Large intestine (tissue), 3 donors: ENCODE results near the gene XRCC6. TPM values are rescaled to one million over a fixed set of nuclear protein-coding genes. Genes with fewer than 3 reads are reported as not detected.

ENCODE experiments used
- DNase-seq, 2 donors: peaks; one replicate each; pipeline versions ENCODE4 v3.0.0 to v3.0.0-alpha.2; 2013
- H3K27ac ChIP-seq: one replicate; pipeline ENCODE4 v1.5.1; 2013; ENCODE audit warnings: low read length
- H3K27me3 ChIP-seq: 2 replicates; pipeline ENCODE4 v1.6.1; 2013; ENCODE audit warnings: low read length; ENCODE audit not compliant: control insufficient read depth, insufficient read depth
- H3K36me3 ChIP-seq: 2 replicates; pipeline ENCODE4 v1.6.1; 2013; ENCODE audit warnings: low read length; ENCODE audit not compliant: control insufficient read depth, insufficient read depth
- H3K4me1 ChIP-seq: one replicate; pipeline ENCODE4 v1.6.1; 2013; ENCODE audit warnings: low read length; ENCODE audit not compliant: control insufficient read depth, insufficient read depth
- H3K4me3 ChIP-seq: one replicate; pipeline ENCODE4 v1.5.1; 2013; ENCODE audit warnings: low read length
- H3K9me3 ChIP-seq: one replicate; pipeline ENCODE4 v1.6.1; 2013; ENCODE audit warnings: mild to moderate bottlenecking, low read depth, low read length, moderate library complexity; ENCODE audit not compliant: control insufficient read depth
- WGBS: methylation state at CpG from one replicate; pipeline ENCODE4 v1.1.5; 2013; ENCODE audit warnings: low lambda C conversion rate; ENCODE audit not compliant: insufficient coverage; 5-methylcytosine and 5-hydroxymethylcytosine counted together
- polyA plus RNA-seq: library from polyadenylated mRNA; unstranded; fragments of 120-200 nt; gene quantifications from one replicate; pipeline ENCODE4 v1.2.1, GENCODE V29; 2013

XRCC6 gene
- polyA plus RNA-seq, 1 donor = 247 TPM

DNA sequence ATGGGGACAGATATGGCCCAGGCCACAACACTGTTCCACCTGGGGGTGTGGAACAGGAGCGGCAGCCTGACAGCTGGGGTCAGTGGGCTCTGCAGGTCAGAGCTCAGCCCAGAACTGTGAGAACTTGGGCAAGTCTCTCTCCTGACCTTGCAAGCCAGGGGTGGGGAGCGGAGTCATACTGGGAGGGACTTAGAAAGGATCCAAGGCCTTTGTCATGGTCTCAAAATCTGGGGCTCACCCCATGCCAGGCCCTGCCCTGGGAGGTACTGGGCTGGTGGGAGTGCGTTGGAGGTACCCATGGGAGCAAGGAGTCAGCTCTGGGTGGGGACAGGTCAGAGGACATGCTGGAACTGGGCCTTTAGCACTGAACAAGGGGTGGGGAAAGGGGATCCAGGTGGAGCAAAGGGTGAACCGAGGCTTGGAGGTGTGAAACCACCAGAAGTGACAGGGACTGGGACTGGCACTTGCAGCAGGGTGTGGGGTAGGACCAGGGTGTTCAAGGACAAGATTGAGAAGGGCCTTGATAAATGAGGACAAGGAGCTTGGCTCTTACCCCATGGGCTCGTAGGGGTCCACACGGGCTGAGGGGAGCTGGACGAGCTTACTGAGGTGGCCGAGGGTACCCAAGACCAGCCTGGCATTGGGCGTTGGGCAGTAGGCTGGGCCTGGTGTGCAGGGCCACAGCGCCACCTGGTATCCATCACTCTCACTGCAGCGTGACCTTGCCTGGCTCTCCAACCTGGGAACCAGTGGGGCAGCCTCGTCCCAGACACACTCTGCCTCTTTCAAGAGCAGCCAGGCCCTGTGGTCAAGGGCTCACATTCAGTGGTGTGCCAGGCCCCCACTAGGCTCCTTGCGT lies 24.1 kb upstream of the XRCC6 start:
- WGBS = no CpG with 5 or more reads among the region's 13 CpGs
- Histone ChIP-seq H3K9me3 (no peaks in the 10 kb centered on the region), H3K4me3 (no peak overlapping the region), H3K27ac (no peak overlapping the region), H3K27me3 (no peaks in the 10 kb centered on the region), H3K4me1 (peaks cover 4% of the 10 kb centered on the region), H3K36me3 (peaks cover 18% of the 10 kb centered on the region)
- DNase-seq = peak; percentile 41 to 42

DNA sequence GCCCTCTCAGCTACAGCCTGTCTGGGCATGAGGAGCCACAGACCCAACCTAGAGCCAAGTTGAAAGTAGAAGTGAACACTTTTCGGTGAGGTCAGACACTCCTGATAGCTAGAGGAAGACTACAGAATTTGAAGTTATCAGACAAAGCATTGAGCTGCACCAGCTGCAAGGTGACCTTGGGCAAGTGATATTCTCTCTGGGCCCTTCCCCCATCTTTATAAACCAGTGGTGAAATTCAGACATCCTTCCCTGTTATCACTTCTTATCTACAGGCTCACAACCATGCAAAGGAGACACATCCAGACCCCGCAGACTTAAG lies 23.5 kb upstream of the XRCC6 start:
- Histone ChIP-seq H3K4me1 (peaks cover 4% of the 10 kb centered on the region), H3K9me3 (no peaks in the 10 kb centered on the region), H3K27ac (no peak overlapping the region), H3K4me3 (no peak overlapping the region), H3K27me3 (no peaks in the 10 kb centered on the region), H3K36me3 (peaks cover 23% of the 10 kb centered on the region)
- no CpG with 5 or more reads among the region's 2 CpGs for WGBS
- no peak for DNase-seq

DNA sequence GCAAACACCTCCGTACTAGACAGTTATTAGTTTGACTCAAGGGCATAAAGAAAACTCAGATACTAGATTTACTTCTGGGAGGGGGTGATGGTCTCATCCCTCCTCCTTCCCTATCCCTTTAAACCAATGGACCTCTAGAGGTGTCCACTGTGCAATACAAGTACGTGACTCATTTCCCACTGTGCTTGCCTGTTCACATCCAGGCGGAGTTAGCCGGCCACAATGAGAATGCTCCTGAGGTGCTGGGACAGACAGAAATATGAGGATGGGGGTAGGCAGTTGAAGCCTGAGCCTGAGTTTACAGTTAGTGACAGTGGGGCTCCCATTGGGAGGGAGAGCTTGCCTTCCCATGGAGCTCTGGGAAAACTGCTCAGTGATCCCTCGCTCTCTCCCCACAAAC lies 23.0 kb upstream of the XRCC6 start:
- Histone ChIP-seq H3K9me3 (no peaks in the 10 kb centered on the region), H3K4me3 (no peak overlapping the region), H3K4me1 (peaks cover 4% of the 10 kb centered on the region), H3K36me3 (peaks cover 28% of the 10 kb centered on the region), H3K27ac (no peak overlapping the region), H3K27me3 (no peaks in the 10 kb centered on the region)
- no peak for DNase-seq
- WGBS = no CpG with 5 or more reads among the region's 5 CpGs

DNA sequence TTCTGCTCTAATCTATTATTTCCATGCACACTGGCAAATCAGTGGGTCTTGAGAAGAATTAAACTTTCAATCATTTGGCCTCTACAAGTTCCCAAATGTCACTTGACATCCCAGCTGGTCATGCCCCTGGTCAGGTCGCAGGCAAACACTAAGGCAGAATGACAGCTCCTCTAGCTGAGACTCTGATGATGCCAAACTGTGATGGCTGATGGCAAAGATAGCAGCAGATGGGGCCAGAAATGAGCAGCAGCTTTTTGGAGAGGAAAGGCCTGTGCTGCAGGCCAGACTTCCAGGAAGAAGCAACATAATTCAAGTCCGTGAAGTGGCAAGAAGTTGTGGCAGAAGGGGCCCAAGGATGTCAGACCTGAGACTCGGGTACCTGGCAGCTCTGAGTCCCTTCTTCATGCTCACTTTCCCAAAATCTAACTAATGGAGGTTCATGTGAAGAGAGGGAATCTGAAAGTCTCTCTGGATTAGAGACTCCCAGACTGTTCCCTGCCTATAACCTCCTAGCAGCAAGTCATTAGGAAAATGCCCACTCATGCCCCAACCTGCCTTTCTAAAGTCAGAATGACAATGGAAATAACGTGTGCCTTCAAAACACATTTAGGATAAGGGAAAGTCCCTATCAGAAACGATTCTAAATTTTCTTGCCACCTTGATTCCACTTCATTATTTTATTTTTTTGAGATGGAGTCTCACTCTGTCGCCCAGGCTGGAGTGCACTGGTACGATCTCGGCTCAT lies 22.0 kb upstream of the XRCC6 start:
- no peak overlapping the region for H3K4me3 ChIP-seq
- H3K4me1 ChIP-seq = peaks cover 4% of the 10 kb centered on the region
- DNase-seq = no peak
- WGBS = no CpG with 5 or more reads among the region's 8 CpGs
- no peaks in the 10 kb centered on the region for H3K27me3 ChIP-seq
- peaks cover 37% of the 10 kb centered on the region for H3K36me3 ChIP-seq
- no peak overlapping the region for H3K27ac ChIP-seq
- H3K9me3 ChIP-seq = no peaks in the 10 kb centered on the region

DNA sequence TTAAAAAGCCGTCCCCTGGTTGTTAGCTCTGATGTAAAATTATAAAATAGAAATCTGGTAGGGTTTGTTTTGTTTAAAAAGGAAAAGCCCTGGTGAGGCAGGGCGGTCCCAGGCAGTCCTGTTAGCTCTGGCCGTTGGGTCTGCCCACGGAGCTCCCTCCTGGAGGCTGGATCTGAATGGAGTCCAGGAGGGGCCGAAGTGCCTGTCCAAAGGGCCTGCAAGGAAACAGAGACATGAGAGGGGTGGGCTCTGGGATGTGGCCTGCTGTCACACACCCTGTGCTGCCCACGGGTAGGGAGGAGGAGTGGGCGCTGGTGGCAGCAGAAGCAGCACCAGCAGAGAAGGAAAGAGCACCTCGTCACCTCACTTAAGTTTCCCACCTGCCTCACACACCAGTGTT lies 20.1 kb upstream of the XRCC6 start:
- DNase-seq = no peak
- Histone ChIP-seq H3K9me3 (no peaks in the 10 kb centered on the region), H3K27ac (no peak overlapping the region), H3K4me1 (peaks cover 4% of the 10 kb centered on the region), H3K36me3 (peaks cover 50% of the 10 kb centered on the region), H3K27me3 (no peaks in the 10 kb centered on the region), H3K4me3 (no peak overlapping the region)
- no CpG with 5 or more reads among the region's 8 CpGs for WGBS

DNA sequence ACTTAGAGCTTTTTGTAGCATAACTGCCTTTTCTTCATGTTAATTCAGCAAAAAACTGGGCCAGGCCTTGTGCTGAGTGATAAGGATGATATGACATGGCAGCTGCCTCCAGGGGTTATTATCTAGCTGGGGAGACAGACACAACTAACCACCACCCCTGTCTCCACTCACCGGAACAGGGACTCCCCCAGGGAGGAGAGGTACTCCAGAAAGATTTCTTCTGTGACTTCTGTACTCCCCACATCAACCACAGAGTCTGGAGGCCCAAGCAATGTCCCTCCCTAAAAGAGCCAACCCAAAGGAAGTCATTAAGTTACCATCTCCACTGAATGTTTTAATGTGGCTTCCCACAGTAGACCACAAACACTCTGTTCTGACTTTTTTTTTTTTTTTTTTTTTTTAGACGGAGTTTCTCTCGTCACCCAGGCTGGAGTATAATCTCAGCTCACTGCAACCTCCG lies 17.2 kb upstream of the XRCC6 start:
- H3K27ac ChIP-seq = no peak overlapping the region
- DNase-seq = no peak
- no CpG with 5 or more reads among the region's 4 CpGs for WGBS

DNA sequence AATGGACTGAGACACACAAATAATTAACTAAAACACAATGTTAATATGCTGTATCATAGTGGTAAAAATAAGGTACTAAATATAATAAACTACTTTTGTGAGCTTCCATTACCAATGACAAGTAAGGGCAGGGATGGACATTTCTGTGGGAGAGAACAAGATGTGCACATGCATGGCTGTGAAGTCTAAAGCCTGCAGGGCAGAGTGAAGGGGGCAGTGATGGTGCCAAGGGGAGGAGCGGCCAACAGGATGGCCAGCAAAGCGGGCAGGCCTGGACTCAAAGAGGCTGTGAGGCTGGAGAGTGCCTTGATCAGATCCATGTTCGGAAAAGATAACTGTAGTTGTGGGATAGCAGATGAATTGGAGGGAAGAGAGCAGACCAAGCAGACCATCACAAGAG lies 12.7 kb upstream of the XRCC6 start:
- DNase-seq = no peak
- no CpG with 5 or more reads among the region's 3 CpGs for WGBS
- Histone ChIP-seq H3K36me3 (peaks cover 35% of the 10 kb centered on the region), H3K9me3 (no peaks in the 10 kb centered on the region), H3K27me3 (no peaks in the 10 kb centered on the region), H3K4me3 (no peak overlapping the region), H3K27ac (no peak overlapping the region), H3K4me1 (no peaks in the 10 kb centered on the region)

More for the DNA sequence above, 17.2 kb upstream of the XRCC6 start:
- Histone ChIP-seq H3K36me3 (peaks cover 64% of the 10 kb centered on the region), H3K27me3 (no peaks in the 10 kb centered on the region), H3K9me3 (no peaks in the 10 kb centered on the region), H3K4me1 (no peaks in the 10 kb centered on the region), H3K4me3 (no peak overlapping the region)

DNA sequence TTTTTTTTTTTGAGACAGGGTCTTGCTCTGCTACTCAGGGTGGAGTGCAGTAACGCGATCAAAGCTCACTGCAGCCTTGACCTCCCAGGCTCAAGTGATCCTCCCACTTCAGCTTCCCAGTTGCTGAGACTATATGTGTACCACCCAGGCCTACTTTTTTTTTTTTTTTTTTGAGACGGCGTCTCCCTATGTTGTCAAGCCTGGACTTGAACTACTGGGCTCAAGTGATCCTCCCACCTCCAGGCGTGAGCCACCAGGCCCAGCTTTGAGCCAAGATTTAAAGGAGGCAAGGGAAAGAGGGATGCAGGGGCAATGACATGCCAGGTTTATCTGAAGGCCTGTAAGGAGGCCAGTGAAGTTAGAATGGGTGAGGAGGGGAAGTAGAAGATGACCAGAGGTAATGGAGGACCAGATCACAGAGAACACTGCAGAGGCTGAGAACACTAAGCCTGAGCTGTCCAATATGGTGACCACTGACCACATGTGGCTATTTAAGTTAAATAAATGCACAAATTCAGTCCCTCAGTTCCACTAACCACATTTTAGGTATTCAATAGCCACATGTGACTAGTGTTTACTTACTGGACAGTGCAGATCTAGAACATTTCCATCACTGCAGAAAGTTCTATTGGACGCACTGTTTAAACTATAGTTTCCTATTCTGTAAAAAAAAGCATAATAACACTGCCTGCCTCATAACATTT lies 8.3 kb upstream of the XRCC6 start:
- H3K9me3 ChIP-seq = no peaks in the 10 kb centered on the region
- no peak overlapping the region for H3K4me3 ChIP-seq
- DNase-seq = no peak
- 100% methylated on average over 1 of the region's 6 CpGs for WGBS
- H3K27ac ChIP-seq = no peak overlapping the region
- no peaks in the 10 kb centered on the region for H3K27me3 ChIP-seq
- H3K36me3 ChIP-seq = peaks cover under 1% of the 10 kb centered on the region
- H3K4me1 ChIP-seq = no peaks in the 10 kb centered on the region

DNA sequence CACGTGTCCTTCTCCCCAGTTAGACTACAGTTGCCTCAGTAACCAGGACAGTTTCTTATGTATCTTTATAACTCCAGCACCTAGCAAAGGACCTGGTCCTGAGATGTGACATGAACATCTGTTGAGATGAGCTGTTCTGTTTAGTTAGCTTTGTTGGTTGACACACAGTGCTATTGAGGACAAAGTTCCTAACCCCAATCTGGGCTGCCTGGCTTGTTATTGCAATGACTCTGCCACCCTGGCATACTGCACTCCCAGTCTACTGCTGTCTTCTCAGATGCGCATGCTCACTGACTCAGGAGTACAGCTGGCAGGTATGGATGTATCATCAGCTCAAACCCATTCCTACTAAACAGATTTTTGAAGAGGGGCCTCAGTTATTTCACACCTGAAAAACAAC lies 7.6 kb upstream of the XRCC6 start:
- no peaks in the 10 kb centered on the region for H3K36me3 ChIP-seq
- H3K27ac ChIP-seq = no peak overlapping the region
- peak in 1 of 2 donors; percentile 43 for DNase-seq
- no CpG with 5 or more reads among the region's 2 CpGs for WGBS
- no peak overlapping the region for H3K4me3 ChIP-seq
- no peaks in the 10 kb centered on the region for H3K4me1 ChIP-seq
- no peaks in the 10 kb centered on the region for H3K27me3 ChIP-seq
- H3K9me3 ChIP-seq = no peaks in the 10 kb centered on the region

DNA sequence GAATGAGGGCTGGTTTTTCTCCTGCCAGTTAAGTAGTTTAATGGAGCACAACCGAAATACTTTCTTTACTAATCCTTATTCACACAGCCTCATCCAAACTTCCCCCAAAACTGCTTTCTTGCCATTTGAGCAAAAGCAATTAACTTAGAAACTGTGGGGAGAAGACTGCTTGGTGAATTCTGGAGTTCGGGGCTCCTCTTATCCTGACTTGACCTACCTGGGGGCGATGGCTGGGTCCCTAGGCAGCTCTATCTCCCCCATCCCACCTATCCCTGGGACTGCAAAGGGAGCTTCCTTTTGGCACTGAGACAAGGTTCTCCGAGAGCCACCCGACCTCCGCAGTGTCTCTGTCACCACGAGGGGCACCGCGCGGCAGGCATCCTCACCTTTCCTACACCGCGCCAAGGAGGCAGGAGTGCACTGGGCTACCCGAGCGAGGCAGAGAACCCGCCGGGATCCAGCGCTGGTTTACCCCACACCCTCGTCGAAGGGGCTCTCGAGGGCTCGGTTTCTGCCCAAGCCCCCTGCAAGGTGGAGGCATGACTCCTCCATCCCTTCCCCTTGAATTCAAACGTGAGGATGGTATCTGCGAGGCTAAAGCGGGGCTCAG lies 1.0 kb upstream of the XRCC6 start:
- H3K27me3 ChIP-seq = no peaks in the 10 kb centered on the region
- no peaks in the 10 kb centered on the region for H3K9me3 ChIP-seq
- no CpG with 5 or more reads among the region's 24 CpGs for WGBS
- H3K4me3 ChIP-seq = peak overlapping the region; percentile 70
- H3K4me1 ChIP-seq = peaks cover 14% of the 10 kb centered on the region
- peak overlapping the region; percentile 98 for H3K27ac ChIP-seq
- peaks cover 17% of the 10 kb centered on the region for H3K36me3 ChIP-seq
- peak; percentile 48 to 66 for DNase-seq
